H1 (cell line): ENCODE measurements around the gene LYPD6. TPM values are rescaled to one million over a fixed set of nuclear protein-coding genes. Genes with fewer than 3 reads are reported as not detected.
A peak's percentile ranks its signal among the peaks of the same experiment; 100 is the strongest.

Source experiments
- CTCF ChIA-PET: fragments of 300-600 bp; sonication (Branson Sonifier 250); formaldehyde crosslinking; loops from one replicate; lab custom pipeline; 2021; ENCODE audit not compliant: partially characterized antibody; lab: Charles Lee
- POLR2A ChIA-PET: fragments of 300-600 bp; sonication (Branson Sonifier 250); formaldehyde crosslinking; loops from one replicate; lab custom pipeline; 2021; ENCODE audit warnings: inconsistent platforms; ENCODE audit not compliant: partially characterized antibody; lab: Charles Lee
- DNase-seq, 2 experiments: peaks; one replicate each; pipeline versions ENCODE4 v3.0.0 to v3.0.0-alpha.2; 2010 to 2022; ENCODE audit warnings: low spot score in 2 of 2, low read depth in 1 of 2, mixed read lengths in 1 of 2
- FAIRE-seq: peaks from 2 replicates; lab custom pipeline; 2011; peaks lifted over from hg19 to GRCh38; lab: Jason Lieb, UNC
- H2AFZ ChIP-seq: 2 replicates; pipeline ENCODE4 v1.8.1; 2012; ENCODE audit warnings: low read length, inconsistent platforms
- H2AK5ac ChIP-seq: 2 replicates; pipeline ENCODE4 v1.6.1; 2013; ENCODE audit warnings: low read depth, low read length
- H2BK120ac ChIP-seq: replicated peaks from 2 replicates; pipeline ENCODE3; 2013; ENCODE audit warnings: low read depth, low read length, inconsistent platforms
- H2BK12ac ChIP-seq: 2 replicates; pipeline ENCODE4 v1.6.1; 2013; ENCODE audit warnings: low read depth, low read length
- H2BK15ac ChIP-seq: 2 replicates; pipeline ENCODE4 v1.6.1; 2013; ENCODE audit warnings: low read length
- H2BK20ac ChIP-seq: 2 replicates; pipeline ENCODE4 v1.6.1; 2013; ENCODE audit warnings: low read length
- H2BK5ac ChIP-seq: 2 replicates; pipeline ENCODE4 v1.6.1; 2013; ENCODE audit warnings: low read depth, low read length
- H3K14ac ChIP-seq: 2 replicates; pipeline ENCODE4 v1.6.1; 2013; ENCODE audit warnings: inconsistent platforms; ENCODE audit not compliant: insufficient read length
- H3K18ac ChIP-seq: 2 replicates; pipeline ENCODE4 v1.6.1; 2013; ENCODE audit warnings: low read length; ENCODE audit errors: extremely low read depth
- H3K23ac ChIP-seq: 2 replicates; pipeline ENCODE4 v1.6.1; 2013; ENCODE audit warnings: inconsistent platforms; ENCODE audit not compliant: insufficient read length
- H3K23me2 ChIP-seq: 2 replicates; pipeline ENCODE4 v1.6.1; 2013; ENCODE audit warnings: low read depth, low read length
- H3K27ac ChIP-seq: 2 replicates; pipeline ENCODE4 v1.6.1; 2011; ENCODE audit warnings: low read depth, low read length, inconsistent platforms
- H3K27me3 ChIP-seq, 4 experiments: replicated peaks in 1 of 4; 1 replicate in 1 of 4; 2 replicates in 3 of 4; pipeline versions ENCODE4 v1.6.1 to v1.8.1; 2011 to 2013; ENCODE audit warnings: low read length in 3 of 4, mild to moderate bottlenecking in 3 of 4, inconsistent platforms in 2 of 4, mixed read lengths in 2 of 4, moderate library complexity in 1 of 4; ENCODE audit not compliant: control insufficient read depth in 3 of 4, insufficient read depth in 3 of 4; ENCODE audit errors: extremely low read depth in 1 of 4
- H3K36me3 ChIP-seq, 4 experiments: 2 replicates each; pipeline versions ENCODE4 v1.6.1 to v1.8.1; 2011 to 2013; ENCODE audit warnings: mild to moderate bottlenecking in 4 of 4, low read length in 3 of 4, moderate library complexity in 2 of 4, control low read depth in 1 of 4, inconsistent platforms in 1 of 4; ENCODE audit not compliant: insufficient read depth in 4 of 4, control insufficient read depth in 2 of 4
- H3K4ac ChIP-seq: replicated peaks from 2 replicates; pipeline ENCODE3; 2013; ENCODE audit warnings: low read length, low read depth, mixed read lengths, inconsistent platforms; ENCODE audit not compliant: insufficient read length
- H3K4me1 ChIP-seq, 4 experiments: replicated peaks in 1 of 4; 1 replicate in 1 of 4; 2 replicates in 3 of 4; pipeline versions ENCODE4 v1.6.1 to v1.8.1; 2011 to 2013; ENCODE audit warnings: low read length in 3 of 4, inconsistent platforms in 2 of 4, mixed read lengths in 1 of 4; ENCODE audit not compliant: insufficient read depth in 4 of 4, control insufficient read depth in 3 of 4
- H3K4me2 ChIP-seq, 2 experiments: 2 replicates each; pipeline versions ENCODE4 v1.6.1 to v1.8.1; 2011 to 2013; ENCODE audit warnings: low read depth in 2 of 2, low read length in 2 of 2, control low read depth in 1 of 2, inconsistent platforms in 1 of 2, mild to moderate bottlenecking in 1 of 2; ENCODE audit not compliant: insufficient read depth in 1 of 2
- H3K4me3 ChIP-seq, 4 experiments: fragments of 200-600, 300-600 bp in 1 of 4; sonication (generic), shearing (Covaris generic), sonication (Bioruptor Twin) in 1 of 4; 2 replicates each; pipeline versions ENCODE4 v1.5.1 to v1.8.1; 2011 to 2016; ENCODE audit warnings: low read length in 4 of 4, low read depth in 3 of 4, control low read depth in 2 of 4, inconsistent platforms in 2 of 4, mild to moderate bottlenecking in 2 of 4, mixed read lengths in 1 of 4, moderate library complexity in 1 of 4; ENCODE audit not compliant: insufficient read depth in 2 of 4; ENCODE audit errors: extremely low read depth in 1 of 4
- H3K56ac ChIP-seq: replicated peaks from 2 replicates; pipeline ENCODE3; 2013; ENCODE audit warnings: low read depth, mild to moderate bottlenecking, mixed read lengths, low read length, inconsistent platforms; ENCODE audit not compliant: insufficient read length
- H3K79me1 ChIP-seq: 2 replicates; pipeline ENCODE4 v1.6.1; 2013; ENCODE audit warnings: low read depth, low read length, control low read depth
- H3K79me2 ChIP-seq, 2 experiments: 2 replicates each; pipeline versions ENCODE4 v1.6.1 to v1.8.1; 2012 to 2013; ENCODE audit warnings: low read length in 2 of 2, mild to moderate bottlenecking in 2 of 2, inconsistent platforms in 1 of 2; ENCODE audit not compliant: insufficient read depth in 2 of 2, control insufficient read depth in 1 of 2
- H3K9ac ChIP-seq, 4 experiments: replicated peaks in 1 of 4; 1 replicate in 1 of 4; 2 replicates in 3 of 4; pipeline versions ENCODE4 v1.6.1 to v1.8.1; 2011 to 2013; ENCODE audit warnings: low read depth in 3 of 4, low read length in 3 of 4, control low read depth in 2 of 4, mild to moderate bottlenecking in 2 of 4, moderate library complexity in 2 of 4, inconsistent platforms in 1 of 4; ENCODE audit errors: extremely low read depth in 1 of 4
- H3K9me3 ChIP-seq, 2 experiments: 2 replicates each; pipeline versions ENCODE4 v1.6.1 to v1.8.1; 2012 to 2013; ENCODE audit warnings: mild to moderate bottlenecking in 2 of 2, moderate library complexity in 2 of 2, control low read depth in 1 of 2, inconsistent platforms in 1 of 2, low read depth in 1 of 2, low read length in 1 of 2, mixed read lengths in 1 of 2; ENCODE audit not compliant: insufficient read depth in 2 of 2
- H4K20me1 ChIP-seq, 2 experiments: replicated peaks in 1 of 2; 2 replicates each; pipeline versions ENCODE3 to v1.8.1; 2011 to 2013; ENCODE audit warnings: inconsistent platforms in 2 of 2, low read length in 2 of 2, mild to moderate bottlenecking in 1 of 2; ENCODE audit not compliant: insufficient read depth in 2 of 2, control insufficient read depth in 1 of 2
- H4K5ac ChIP-seq: 2 replicates; pipeline ENCODE4 v1.6.1; 2013; ENCODE audit warnings: low read length, low read depth, mixed read lengths, inconsistent platforms; ENCODE audit not compliant: insufficient read length
- H4K8ac ChIP-seq: 2 replicates; pipeline ENCODE4 v1.8.0; 2013; ENCODE audit warnings: mild to moderate bottlenecking, moderate library complexity, low read length, inconsistent platforms; ENCODE audit not compliant: insufficient read depth; ENCODE audit errors: extremely low read depth
- H4K91ac ChIP-seq: replicated peaks from 2 replicates; pipeline ENCODE3; 2013; ENCODE audit warnings: low read length, mixed read lengths, inconsistent platforms; ENCODE audit not compliant: insufficient read length
- KDM1A ChIP-seq: fragments of 200-600, 300-600 bp; sonication (generic); IDR thresholded peaks from 2 replicates; pipeline ENCODE4 v1.7.1; 2016; ENCODE audit warnings: mild to moderate bottlenecking, low read length, borderline replicate concordance
- NRF1 ChIP-seq: IDR thresholded peaks from 2 replicates; pipeline ENCODE4 v1.6.1; 2011; ENCODE audit warnings: mild to moderate bottlenecking, low read depth, low read length, improper control_type of control experiment
- RAD21 ChIP-seq, 2 experiments: IDR thresholded peaks in 1 of 2; conservative IDR thresholded peaks in 1 of 2; 2 replicates each; pipeline ENCODE4 v1.6.1; 2011; ENCODE audit warnings: low read depth in 2 of 2, low read length in 2 of 2, improper control_type of control experiment in 1 of 2, inconsistent platforms in 1 of 2, mild to moderate bottlenecking in 1 of 2, moderate library complexity in 1 of 2
- WGBS, 2 experiments: shearing (Covaris generic) in 1 of 2; methylation state at CpG; one replicate each; pipeline versions ENCODE4 v1.1.6 to v1.1.7; 2013 to 2015; ENCODE audit warnings: low lambda C conversion rate in 2 of 2, mixed read lengths in 2 of 2, inconsistent platforms in 1 of 2, low coverage in 1 of 2, missing lambda C conversion rate in 1 of 2; ENCODE audit not compliant: insufficient replicate concordance in 2 of 2, insufficient coverage in 1 of 2, insufficient read length in 1 of 2; ENCODE audit errors: extremely low coverage in 1 of 2, missing lambda C conversion rate in 1 of 2; 5-methylcytosine and 5-hydroxymethylcytosine counted together
- polyA plus RNA-seq, 7 experiments: library from polyadenylated mRNA; depleted of rRNA in 3 of 7; stranded (reverse) in 5 of 7; unstranded in 2 of 7; fragments of >200 nt in 5 of 7; fragments of 200-250 nt in 2 of 7; gene quantifications; 1 replicate in 5 of 7; 2 replicates in 1 of 7; 4 replicates in 1 of 7; pipeline versions ENCODE4 v1.2.1 to v1.2.3, GENCODE V29; 2011 to 2013; ENCODE audit warnings: missing spikeins in 2 of 7, mixed read lengths in 2 of 7
- total RNA-seq: library from RNA; stranded (reverse); fragmentation: NEBNext Ultra II Directional; extraction: Animal tissue kit (Norgen Biotek cat#: 25700); gene quantifications from 2 replicates; pipeline ENCODE4 v1.2.1, GENCODE V29; 2021
- TF ChIP-seq, protein P1 (sequence below), 3 experiments: IDR thresholded peaks; 1 replicate in 2 of 3; 2 replicates in 1 of 3; pipeline versions ENCODE4 v1.5.1 to v1.6.1; 2011; ENCODE audit warnings: low read length in 3 of 3, mild to moderate bottlenecking in 3 of 3, inconsistent platforms in 2 of 3, low read depth in 1 of 3, moderate library complexity in 1 of 3; ENCODE audit not compliant: insufficient read depth in 1 of 3; ENCODE audit errors: control extremely low read depth in 1 of 3

Gene LYPD6
- total and polyA plus RNA-seq, 2 of the 8 experiments (the other 6 are each of a cell fraction or from before 2014, with no cell fraction given): 5.6 to 8.9 TPM

- Histone ChIP-seq H3K56ac (no peak overlapping the region), H2BK12ac (no peak overlapping the region), H3K36me3 (no peaks in the 10 kb centered on the region), H3K9me3 (no peaks in the 10 kb centered on the region), H3K4me1 (peaks cover 0 to 10% (median 0%) of the 10 kb centered on the region in 4 experiments; a peak in 3 of 7 replicates), H3K4ac (no peak overlapping the region), H2AFZ (no peak overlapping the region), H2BK15ac (no peak overlapping the region), H3K14ac (no peak overlapping the region), H2AK5ac (no peak overlapping the region), H4K8ac (no peak overlapping the region), H2BK5ac (no peak overlapping the region), H2BK120ac (no peak overlapping the region), H3K79me1 (no peaks in the 10 kb centered on the region), H3K4me3 (no peak overlapping the region), H3K79me2 (no peaks in the 10 kb centered on the region), H3K9ac (no peak overlapping the region), H3K18ac (no peak overlapping the region), H3K23me2 (no peaks in the 10 kb centered on the region), H3K27me3 (peaks cover 0 to 6% (median 4%) of the 10 kb centered on the region in 4 experiments; a peak in 3 of 7 replicates), H3K4me2 (no peak overlapping the region), H3K23ac (no peak overlapping the region), H2BK20ac (no peak overlapping the region), H4K5ac (no peak overlapping the region), H3K27ac (no peak overlapping the region), H4K20me1 (no peaks in the 10 kb centered on the region), H4K91ac (no peak overlapping the region)
- TF ChIP-seq RAD21 (IDR thresholded peaks at IDR 0.05 in 1 of 2, conservative IDR thresholded peaks at IDR 0.05 in 1 of 2; ENCODE audit: low read depth in 2 of 2, low read length in 2 of 2) (peak; percentile 46 to 50), KDM1A (no peak), NRF1 (no peak)
- TF ChIP-seq, protein P1, sequence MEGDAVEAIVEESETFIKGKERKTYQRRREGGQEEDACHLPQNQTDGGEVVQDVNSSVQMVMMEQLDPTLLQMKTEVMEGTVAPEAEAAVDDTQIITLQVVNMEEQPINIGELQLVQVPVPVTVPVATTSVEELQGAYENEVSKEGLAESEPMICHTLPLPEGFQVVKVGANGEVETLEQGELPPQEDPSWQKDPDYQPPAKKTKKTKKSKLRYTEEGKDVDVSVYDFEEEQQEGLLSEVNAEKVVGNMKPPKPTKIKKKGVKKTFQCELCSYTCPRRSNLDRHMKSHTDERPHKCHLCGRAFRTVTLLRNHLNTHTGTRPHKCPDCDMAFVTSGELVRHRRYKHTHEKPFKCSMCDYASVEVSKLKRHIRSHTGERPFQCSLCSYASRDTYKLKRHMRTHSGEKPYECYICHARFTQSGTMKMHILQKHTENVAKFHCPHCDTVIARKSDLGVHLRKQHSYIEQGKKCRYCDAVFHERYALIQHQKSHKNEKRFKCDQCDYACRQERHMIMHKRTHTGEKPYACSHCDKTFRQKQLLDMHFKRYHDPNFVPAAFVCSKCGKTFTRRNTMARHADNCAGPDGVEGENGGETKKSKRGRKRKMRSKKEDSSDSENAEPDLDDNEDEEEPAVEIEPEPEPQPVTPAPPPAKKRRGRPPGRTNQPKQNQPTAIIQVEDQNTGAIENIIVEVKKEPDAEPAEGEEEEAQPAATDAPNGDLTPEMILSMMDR (IDR thresholded peaks at IDR 0.05; ENCODE audit: control extremely low read depth in 1 of 3, insufficient read depth in 1 of 3, low read depth in 1 of 3, low read length in 3 of 3): peak; percentile 13 to 44 (median 24); a peak in 3 of 4 replicates
- no peak for DNase-seq
- POLR2A ChIA-PET: no interaction called here
- 87% methylated on average over 2 of the region's 2 CpGs; no CpG with 5 or more reads in 1 of the 2 experiments for WGBS, 2 experiments
- no peak for FAIRE-seq
- CTCF ChIA-PET: interaction anchor here (0.6 to 1.0 kb wide), 2 partner anchors 71 to 407 kb away, joined by 3 read pairs; no protein-coding TSS in a partner anchor
These were observed 117.9 kb downstream of the LYPD6 start for GRCh38 chr2:149448315-149448714.
